ENCODE data around the gene CCDC187.
"Not testable (repeated sequence)": the region's sequence is repeated elsewhere in the genome, so short reads cannot be mapped to it uniquely, and the experiment has no call there.

Gene CCDC187

DNA sequence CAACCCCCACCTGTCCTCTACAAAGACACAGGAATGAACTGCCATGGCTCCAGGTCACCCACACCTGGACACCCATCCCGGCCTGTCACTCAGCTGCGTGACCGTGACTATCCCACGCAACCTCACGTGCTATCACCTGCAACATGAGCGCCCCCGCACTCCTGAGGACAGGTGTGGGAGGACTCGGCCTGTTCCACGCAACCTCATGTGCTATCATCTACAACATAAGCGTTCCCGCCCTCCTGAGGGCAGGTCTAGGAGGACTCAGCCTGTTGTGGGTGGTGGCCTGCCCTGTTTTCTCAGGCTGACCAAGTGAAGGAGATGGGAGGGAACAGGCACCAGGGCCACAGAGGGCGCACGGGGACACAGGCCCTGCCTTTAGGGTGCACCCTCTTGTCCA is 62.4 kb downstream of the CCDC187 start:
- no peak for DNase-seq (ENCODE audit: low read depth)
- TF ChIP-seq, protein P1, sequence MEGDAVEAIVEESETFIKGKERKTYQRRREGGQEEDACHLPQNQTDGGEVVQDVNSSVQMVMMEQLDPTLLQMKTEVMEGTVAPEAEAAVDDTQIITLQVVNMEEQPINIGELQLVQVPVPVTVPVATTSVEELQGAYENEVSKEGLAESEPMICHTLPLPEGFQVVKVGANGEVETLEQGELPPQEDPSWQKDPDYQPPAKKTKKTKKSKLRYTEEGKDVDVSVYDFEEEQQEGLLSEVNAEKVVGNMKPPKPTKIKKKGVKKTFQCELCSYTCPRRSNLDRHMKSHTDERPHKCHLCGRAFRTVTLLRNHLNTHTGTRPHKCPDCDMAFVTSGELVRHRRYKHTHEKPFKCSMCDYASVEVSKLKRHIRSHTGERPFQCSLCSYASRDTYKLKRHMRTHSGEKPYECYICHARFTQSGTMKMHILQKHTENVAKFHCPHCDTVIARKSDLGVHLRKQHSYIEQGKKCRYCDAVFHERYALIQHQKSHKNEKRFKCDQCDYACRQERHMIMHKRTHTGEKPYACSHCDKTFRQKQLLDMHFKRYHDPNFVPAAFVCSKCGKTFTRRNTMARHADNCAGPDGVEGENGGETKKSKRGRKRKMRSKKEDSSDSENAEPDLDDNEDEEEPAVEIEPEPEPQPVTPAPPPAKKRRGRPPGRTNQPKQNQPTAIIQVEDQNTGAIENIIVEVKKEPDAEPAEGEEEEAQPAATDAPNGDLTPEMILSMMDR (conservative IDR thresholded peaks at IDR 0.05; ENCODE audit: low read depth, low read length) = no peak
- no peak overlapping the region for H3K4me3 ChIP-seq (ENCODE audit: low read length)

DNA sequence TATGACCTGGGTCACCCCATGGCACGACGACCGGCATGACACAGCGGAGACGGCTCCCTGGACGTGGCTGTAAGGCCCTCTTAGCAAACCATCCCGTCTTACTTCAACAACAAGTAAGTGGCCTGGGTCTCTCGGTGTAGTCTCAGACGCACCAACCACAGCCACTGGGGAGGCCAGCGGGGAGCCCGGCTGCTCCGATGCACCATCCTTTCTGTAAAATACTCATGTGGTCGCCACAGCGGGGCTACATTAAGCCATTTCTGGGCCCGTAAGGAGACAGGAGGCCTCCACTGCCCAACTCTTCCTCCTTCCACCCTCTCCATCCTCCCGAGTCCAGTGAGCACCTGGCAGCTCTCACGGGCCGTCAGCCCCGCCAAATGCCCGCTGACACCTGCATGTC is 63.0 kb downstream of the CCDC187 start:
- DNase-seq (ENCODE audit: low read depth) = no peak

DNA sequence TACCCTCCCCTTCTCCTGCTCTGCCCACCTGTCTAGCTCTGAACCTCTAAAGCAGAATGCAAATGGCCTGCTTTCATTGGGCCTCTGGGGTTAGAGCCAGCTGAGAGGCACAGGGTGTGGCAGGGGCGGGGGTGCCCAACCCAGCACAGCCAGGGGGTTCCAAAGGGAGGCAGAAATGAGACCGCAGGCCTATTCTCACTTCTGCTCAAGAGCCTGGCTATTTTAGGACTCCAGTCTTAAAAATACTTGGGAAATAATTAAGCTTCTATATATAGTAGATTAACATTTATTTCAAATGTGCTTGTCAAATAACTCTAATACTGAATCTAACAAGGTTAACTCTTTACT is 63.9 kb downstream of the CCDC187 start:
- TF ChIP-seq, protein P1 (conservative IDR thresholded peaks at IDR 0.05; ENCODE audit: low read depth, low read length) = no peak
- H3K4me3 ChIP-seq (ENCODE audit: low read length) = no peak overlapping the region
- no peak for DNase-seq (ENCODE audit: low read depth)

More for the DNA sequence above, 63.0 kb downstream of the CCDC187 start:
- H3K4me3 ChIP-seq (ENCODE audit: low read length) = no peak overlapping the region
- TF ChIP-seq, protein P1 (conservative IDR thresholded peaks at IDR 0.05; ENCODE audit: low read depth, low read length) = no peak

DNA sequence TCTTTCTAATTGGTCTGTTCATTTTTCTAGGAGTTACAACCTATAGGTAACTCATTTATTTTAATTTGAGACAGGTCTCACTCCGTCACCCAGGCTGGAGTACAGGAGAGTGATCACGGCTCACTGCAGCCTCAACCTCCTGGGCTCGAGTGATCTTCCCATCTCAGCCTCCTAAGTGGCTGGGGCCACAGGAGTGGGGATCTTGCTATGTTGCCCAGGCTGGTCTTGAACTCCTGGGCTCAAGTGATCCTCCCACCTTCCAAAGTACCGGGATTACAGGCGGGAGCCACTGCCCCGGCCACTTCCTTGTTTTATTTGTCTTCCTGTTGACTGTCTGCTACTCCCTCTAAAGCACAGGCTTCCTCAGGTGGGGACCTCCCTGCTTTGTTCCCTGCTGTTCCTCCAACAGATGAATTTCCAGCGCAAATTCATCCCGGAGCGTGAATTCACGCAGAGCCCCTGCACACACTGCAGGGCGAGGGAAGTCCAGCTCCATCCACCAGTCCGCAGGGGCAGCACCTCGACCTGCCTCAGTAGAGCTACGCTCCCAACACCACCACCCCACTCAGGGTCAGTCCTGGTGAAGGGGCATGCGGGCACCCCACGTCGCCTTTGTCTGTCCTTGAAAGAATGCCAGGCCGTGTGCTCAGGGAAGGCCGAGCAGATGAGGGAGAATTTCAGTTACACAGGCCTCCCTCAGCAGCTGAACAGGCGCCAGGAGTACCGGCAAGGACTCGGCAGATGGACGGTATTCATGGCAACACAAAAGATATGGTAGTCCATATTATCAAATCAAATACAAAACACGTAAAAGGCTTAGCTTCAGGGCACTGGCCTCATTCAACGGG is 64.5 kb downstream of the CCDC187 start:
- TF ChIP-seq, protein P1 (conservative IDR thresholded peaks at IDR 0.05; ENCODE audit: low read depth, low read length) = no peak

DNA sequence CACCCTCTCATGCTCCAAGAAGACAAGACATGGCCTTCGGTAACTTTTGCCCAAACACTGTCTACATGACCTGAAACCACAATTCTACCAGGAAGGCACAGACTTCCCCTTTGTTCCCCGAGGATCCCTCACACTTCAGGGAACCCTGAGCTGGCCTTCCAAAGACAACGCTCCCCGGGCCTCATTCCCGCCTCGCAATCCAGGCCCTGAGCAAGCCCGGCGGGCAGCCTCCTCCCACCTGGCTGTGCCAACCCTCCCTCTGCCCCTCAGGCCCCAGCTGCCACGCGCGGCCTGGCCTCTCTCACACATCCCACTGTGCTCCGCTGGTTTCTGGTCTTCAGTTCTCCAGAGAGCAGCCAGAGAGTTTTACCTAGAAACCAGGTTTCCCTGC is 65.6 kb downstream of the CCDC187 start:
- no peak overlapping the region for H3K4me3 ChIP-seq (ENCODE audit: low read length)
- TF ChIP-seq, protein P1 (conservative IDR thresholded peaks at IDR 0.05; ENCODE audit: low read depth, low read length) = no peak
- DNase-seq (ENCODE audit: low read depth) = no peak

More for the DNA sequence above, 64.5 kb downstream of the CCDC187 start:
- no peak for DNase-seq (ENCODE audit: low read depth)
- no peak overlapping the region for H3K4me3 ChIP-seq (ENCODE audit: low read length)

DNA sequence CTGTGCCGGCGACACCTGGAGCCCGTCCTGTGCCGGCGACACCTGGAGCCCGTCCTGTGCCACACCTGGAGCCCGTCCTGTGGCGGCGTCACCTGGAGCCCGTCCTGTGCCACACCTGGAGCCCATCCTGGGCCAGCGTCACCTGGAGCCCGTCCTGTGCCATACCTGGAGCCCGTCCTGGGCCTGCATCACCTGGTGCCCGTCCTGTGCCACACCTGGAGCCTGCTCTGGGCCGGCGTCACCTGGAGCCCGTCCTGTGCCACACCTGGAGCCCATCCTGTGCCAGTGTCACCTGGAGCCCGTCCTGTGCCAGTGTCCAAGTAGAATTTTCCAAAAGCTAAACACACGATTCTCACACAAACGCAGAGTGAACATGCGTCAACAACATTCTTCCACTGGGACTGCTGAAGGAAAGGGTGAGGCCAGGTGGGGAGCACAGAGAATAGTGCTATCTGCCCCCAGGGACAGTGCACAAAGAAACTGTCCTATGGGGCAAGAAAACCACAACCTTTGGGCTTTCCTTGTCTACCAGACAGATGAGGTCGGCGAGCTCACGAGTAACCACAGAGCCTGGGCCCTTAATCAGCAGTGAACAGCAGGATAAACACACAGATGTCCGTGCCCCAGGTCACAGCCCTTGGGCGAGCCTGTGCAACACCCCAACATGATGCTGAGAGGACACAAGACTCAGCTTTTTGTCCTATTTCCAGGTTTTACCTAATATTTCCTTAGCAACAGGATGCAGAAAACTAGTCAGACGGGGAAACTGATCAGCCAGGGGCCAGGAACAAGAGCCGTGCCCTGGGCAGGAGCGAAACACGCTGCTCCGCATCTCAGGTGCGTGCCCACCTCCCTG is 66.2 kb downstream of the CCDC187 start:
- TF ChIP-seq, protein P1 (conservative IDR thresholded peaks at IDR 0.05; ENCODE audit: low read depth, low read length) = no peak
- no peak overlapping the region for H3K4me3 ChIP-seq (ENCODE audit: low read length)
- no peak for DNase-seq (ENCODE audit: low read depth)

DNA sequence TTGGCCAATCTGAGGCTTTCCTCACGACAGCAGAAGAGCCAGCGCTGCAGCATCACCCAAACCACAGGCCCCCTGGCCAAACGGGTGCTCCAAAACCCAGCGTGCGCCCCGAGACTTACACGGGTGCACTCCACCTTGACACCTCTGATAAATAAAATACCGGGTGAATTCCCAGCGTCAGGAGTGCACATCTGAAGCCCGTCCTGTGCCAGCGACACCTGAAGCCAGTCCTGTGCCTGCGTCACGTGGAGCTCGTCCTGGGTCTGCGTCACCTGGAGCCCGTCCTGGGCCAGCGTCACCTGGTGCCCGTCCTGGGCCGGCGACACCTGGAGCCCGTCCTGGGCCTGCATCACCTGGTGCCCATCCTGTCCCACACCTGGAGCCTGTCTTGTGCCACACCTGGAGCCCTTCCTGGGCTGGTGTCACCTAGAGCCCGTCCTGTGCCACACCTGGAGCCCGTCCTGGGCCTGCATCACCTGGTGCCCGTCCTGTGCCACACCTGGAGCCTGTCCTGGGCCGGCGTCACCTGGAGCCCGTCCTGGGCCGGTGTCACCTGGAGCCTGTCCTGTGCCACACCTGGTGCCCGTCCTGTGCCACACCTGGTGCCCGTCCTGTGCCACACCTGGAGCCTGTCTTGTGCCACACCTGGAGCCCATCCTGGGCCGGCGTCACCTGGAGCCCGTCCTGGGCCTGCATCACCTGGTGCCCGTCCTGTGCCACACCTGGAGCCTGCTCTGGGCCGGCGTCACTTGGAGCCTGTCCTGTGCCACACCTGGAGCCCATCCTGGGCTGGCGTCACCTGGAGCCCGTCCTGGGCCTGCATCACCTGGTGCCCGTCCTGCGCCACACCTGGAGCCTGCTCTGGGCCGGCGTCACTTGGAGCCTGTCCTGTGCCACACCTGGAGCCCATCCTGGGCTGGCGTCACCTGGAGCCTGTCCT is 67.2 kb downstream of the CCDC187 start:
- DNase-seq (ENCODE audit: low read depth); H3K4me3 ChIP-seq (ENCODE audit: low read length): not testable (repeated sequence)

Measured in retinal pigment epithelial cell (primary cell).